HG03432 (cell line): ENCODE data around the gene ARHGAP10.

ENCODE experiments used
- ATAC-seq: cut with Tn5 transposase; IDR thresholded peaks from one replicate; pipeline ENCODE4 v1.9.1; 2021; ENCODE audit warnings: mild to moderate bottlenecking, moderate library complexity; ENCODE audit not compliant: unreplicated experiment

ARHGAP10 gene

DNA sequence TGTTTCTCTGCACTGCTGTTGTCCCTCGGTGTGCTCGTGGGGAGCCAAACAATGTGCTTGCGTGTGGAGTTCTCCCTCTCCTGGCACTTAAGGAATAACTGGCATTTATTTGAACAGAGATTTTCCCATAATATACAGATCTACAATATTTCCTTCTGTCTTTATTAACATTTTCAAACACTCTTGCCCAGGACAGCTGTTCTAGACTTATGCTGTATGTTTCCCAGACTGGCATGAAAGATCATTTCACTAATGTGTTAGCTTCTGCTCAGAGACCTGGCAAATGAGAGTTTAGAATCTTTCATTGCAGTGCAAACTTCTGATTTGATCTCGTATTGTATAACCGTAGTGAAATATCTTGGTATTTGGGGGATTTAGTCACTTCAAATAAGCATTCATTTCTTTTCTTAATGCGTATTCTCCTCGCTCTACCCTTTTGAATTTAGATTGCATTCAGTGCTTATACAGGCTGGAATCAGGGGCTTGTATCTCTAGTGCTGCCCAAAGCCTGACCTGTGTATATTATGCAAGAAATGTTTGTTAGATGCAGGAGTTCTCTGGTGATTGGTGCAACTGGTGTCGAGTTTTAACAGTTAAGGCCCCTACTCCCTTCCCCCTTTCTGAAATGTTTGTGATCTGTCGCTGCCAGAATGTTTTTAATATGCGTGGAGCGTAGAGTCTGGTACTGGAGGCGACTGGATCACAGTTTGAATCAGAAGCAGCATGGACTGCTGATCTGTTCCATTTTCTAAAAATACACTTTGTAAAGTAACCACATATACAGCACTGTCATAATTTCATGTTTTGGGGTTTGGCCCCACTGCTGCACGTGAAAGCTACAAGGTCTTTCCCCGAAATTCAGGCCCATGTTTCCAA, 326.3 kb downstream of the ARHGAP10 start:
- ATAC-seq, result no peak

DNA sequence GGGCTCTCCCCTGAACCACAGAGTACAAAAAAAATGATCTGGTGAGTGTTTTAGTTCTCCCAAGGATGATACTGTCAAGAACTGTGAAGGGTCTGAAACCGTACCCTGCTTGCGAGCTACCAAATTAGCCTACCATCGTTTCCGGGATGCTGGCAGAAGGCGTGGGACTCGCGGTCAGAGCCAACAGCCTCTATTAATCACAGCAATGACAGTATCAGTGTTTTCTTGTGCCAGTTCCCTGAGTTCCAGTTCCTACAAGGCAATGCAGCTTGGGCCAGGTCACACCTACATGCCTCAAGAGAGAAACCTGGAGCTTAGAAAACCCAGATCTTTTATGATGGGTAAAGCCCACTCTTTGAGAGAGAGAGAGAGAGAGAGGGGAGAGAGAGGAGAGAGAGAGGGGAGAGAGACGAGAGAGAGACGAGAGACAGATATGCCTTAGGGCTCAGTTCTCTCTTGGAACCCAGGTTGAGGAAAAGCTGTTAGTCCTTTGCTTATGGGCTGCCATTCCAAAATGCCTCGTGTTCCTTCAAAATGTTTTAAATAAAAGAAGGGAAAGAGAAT, 327.8 kb downstream of the ARHGAP10 start:
- ATAC-seq, result no peak

DNA sequence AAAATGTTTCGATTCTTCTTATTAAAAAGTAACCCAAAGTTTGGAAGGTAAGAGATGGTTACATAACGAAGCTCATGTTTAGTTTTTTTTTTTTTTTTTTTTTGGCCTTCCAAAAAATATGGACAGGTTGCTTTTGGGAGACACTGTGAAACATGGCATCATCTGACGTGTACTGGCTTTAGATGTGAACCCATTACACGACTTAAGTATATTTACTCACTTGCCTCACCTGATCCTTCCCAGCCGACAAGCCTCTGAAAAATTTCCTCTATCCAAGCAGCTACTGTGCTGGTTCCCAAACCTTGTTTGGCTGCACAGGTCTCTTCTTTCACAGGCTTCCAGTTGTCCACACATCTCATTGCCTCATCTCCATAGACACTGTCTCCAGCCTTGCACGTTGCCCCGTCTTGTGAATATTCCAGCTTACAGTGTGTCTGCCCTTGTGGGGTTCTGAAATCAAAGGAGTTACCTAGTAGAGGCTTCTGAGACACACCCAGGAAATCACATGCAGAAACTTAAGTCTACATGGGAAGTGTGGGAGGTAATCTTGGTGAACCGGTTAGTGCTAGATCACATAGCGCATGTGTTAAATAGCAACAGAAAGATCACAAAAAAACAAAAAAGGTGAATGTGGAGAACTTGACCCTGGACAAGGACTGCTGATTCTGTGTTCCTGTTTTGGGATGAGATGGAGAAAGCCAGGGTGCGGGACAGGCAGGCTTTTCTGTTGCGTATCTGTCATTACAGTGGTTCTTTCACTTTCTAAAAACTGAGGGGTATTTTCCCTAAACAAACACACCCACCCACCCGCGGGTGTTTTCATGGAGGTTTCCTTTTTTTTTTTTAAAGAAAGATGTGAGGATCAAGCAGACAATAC, 328.6 kb downstream of the ARHGAP10 start:
- no peak for ATAC-seq

GRCh38 chr4:148061141-148061481, 329.2 kb downstream of the ARHGAP10 start:
- ATAC-seq, result no peak

DNA sequence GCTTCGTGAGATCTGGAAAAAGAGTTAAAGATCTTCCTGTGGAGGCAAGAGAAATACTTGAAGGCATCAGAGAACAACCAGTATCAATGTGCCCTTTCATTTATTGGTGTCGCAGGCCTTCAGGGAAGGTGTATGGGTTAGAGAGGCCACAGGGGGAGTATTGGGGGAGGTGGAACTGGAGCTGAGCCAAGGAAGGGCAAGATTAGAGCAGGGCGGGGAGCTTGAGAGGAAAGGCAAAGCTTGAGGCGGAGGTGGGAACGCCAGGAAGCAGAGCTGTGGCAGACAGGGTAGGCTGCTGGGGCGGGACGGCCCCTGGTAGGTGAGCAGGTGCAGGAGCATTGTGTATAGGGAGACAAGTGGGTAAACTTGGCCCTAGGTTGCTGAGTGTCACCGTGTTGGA, 329.9 kb downstream of the ARHGAP10 start:
- ATAC-seq, result no peak

- no peak for ATAC-seq
Observed at GRCh38 chr4:148062301-148062950, 330.5 kb downstream of the ARHGAP10 start.

GRCh38 chr4:148064451-148064850, 332.6 kb downstream of the ARHGAP10 start:
- ATAC-seq, result no peak

- no peak for ATAC-seq
Observed at GRCh38 chr4:148065075-148065474, 333.2 kb downstream of the ARHGAP10 start.

GRCh38 chr4:148067301-148067916, 335.5 kb downstream of the ARHGAP10 start:
- no peak for ATAC-seq

DNA sequence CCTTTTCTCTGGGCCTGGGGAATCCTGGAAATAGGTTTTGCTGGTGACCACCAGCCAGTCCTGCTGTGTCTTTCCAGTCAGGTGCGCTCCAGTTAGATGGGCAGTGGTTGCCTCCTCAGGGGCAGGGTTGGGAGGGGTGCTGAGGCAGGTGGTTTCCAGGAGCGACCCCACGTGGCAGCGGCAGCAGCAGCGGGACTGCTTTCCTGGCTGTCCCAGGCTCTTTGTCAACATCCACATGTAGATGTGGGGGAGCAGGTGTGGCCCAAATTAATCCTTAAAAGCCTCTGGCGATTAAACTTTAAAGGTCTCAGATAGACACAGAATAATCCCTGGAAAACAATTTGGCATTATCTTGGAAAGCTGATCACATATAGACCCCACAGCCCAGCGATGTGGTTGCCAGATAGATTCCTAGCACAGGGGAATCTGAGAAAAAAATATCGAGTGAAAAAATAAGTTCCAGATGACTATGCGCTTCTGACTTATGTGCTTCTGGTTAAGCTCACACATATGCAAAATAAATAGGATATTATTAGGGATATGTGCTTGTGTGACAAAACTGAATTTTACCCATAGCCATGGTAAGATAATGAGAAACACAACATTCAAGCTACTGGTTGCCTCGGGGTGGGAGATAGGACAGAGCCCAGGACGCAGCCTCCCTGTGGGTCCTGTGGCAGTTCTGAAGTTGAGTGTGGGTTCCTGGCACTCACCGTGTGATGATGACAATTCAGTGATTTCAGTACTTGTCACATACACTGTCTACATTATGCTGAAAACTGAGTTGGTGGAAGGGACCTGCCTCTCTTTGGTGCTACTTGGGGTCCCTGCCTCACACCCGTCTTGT, 336.4 kb downstream of the ARHGAP10 start:
- ATAC-seq, result no peak

DNA sequence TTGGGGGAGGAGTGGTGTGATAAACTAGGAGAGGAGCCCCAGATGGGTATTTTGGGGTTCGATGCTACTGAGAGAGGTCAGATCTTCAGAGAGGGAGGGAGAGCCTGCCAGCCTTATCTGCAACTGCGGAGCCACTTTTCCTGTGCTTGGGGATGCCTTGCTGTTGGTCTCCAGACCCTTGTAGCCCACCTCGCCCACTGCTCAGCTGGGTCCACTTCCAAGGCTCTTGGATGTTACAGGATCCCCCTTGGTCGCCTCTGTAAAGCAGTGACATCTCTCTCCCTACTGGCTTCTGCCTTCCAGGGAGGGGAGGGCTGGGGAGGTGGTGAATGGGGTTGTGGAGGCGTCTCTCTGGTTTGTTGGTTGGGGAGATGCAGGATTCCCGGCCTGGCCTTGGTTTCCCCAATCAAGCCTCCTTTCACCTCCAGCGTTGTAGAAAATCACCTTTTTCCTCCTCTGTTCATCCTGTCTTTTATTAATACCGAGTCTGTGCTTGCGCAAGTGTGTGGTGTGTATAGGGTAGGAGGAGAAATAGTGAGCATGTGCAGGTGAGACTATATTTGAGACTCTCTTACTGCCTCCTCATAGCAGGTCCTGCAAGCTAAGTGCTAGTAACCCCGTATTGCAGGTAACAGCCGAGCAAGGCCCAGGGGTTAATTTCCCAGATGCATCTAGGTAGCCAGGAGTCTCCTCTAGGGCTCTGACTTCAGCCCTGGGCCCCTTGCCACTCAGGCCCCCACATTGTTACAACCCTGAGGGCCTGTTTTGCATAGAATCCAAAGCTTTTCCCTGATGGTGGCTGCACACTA, 337.4 kb downstream of the ARHGAP10 start:
- no peak for ATAC-seq

DNA sequence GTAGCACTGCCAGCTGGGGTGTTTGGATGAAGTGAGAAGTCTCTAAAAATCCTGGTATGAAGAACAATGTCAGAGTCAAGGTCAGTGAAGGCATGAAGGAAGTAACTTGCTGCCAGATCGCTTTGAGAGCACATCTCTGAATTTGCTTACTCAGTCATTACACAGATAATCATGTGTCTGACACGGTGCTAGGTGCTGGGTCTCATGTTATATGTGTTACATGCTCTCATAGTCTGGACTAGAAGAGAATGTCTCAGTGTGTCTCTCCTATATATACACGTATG, 337.9 kb downstream of the ARHGAP10 start:
- ATAC-seq, result no peak

- ATAC-seq, result no peak
Observed at GRCh38 chr4:148071009-148071408, 339.1 kb downstream of the ARHGAP10 start.

DNA sequence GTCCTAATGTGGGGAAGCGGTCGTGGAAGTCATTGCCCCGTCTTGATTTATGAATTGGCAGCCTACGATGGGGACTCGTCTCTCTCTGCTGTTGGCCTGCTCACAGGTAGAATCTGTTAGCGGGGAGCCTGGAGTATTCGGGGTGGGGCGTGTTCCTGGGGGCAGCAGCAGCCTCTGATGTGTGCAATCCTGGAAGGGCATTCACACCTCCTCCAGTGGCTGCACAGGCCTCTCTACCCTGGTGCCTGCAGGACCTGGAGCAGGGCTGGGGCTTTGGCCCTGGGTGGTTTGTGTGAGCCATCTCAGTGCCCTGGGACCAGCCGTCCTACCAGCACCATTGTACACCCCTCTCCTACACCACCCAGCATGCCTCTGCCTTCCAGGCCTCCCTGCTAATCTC, 340.9 kb downstream of the ARHGAP10 start:
- ATAC-seq, result no peak

DNA sequence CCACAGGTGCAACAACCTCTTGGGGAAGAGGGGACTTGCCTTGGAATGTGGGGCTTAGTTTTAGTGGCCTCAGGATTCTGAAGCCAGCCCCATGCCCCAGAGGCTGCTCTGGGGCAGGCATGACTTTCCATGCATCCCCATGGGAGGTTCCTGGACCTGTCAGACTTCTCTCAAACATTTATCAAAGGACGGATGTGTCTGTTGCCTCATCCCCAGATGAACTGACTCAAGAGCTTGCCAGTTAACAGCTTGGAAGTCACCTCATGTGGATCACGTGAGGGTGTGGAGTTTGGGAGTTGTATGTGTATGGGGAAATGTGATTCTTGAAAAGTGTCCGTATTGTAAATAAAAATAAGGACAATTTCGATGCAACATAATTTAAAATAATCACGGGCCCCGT, 341.5 kb downstream of the ARHGAP10 start:
- no peak for ATAC-seq

GRCh38 chr4:148074462-148074861, 342.6 kb downstream of the ARHGAP10 start:
- no peak for ATAC-seq

- no peak for ATAC-seq
Observed at GRCh38 chr4:148075438-148075837, 343.6 kb downstream of the ARHGAP10 start.

DNA sequence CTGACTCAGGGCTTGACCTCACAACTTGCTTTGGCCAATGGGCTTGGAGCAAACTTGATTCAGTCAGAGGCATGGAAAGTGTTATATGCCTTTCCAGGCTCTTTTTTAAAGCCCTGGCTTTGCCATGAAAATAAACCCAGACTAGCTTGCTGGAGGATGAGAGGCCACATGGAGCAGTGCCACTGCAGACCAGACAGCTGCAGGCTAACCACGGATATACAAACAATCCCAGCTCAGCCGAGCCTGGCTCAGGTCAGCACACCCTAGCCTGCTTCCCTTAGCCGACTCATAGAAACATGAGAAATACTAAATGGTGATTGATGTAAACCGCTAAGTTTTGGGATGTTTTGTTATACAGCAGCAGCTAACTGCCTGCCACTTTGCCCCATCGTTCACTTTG, 345.1 kb downstream of the ARHGAP10 start:
- no peak for ATAC-seq

DNA sequence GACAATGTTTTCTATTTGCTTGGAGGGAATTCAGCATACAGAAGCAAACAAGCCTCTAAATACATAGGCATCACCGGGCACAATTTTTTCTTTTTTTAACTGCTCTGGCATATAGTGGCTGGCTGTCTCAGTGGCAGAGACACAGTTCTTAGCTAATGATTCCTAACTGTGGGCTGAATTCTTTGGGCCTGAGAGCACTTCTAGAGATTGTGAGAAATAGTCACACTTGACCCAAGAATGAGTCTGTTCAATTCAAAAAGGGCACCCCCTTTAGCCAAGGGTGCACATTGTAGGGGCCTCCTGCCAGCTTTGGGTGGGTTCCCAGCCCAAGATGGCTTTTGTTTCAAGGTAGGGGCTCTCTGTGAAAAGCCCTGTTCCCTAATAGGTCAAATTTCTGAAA, 345.7 kb downstream of the ARHGAP10 start:
- no peak for ATAC-seq
